Measurements from ENCODE around the gene BPHL.
A peak's percentile ranks its signal among the peaks of the same experiment; 100 is the strongest.
"Not testable (repeated sequence)": the region's sequence is repeated elsewhere in the genome, so short reads cannot be mapped to it uniquely, and the experiment has no call there.

BPHL gene

GRCh38 chr6:3156184-3157130, 37.9 kb downstream of the BPHL start:
- DNase-seq (ENCODE audit: low read depth): not testable (repeated sequence)

- DNase-seq (ENCODE audit: low read depth): peak; percentile 83
These were observed 38.8 kb downstream of the BPHL start, which contains the start of gene TUBB2A for GRCh38 chr6:3157131-3157933. Gene TUBB2A (minus strand): TSS chr6:3157544. CDS start chr6:3157463, 81 bp downstream.

GRCh38 chr6:3159805-3160781, 41.6 kb downstream of the BPHL start:
- DNase-seq (ENCODE audit: low read depth): peak; percentile 74

GRCh38 chr6:3162067-3162497, 43.6 kb downstream of the BPHL start:
- DNase-seq (ENCODE audit: low read depth): no peak

GRCh38 chr6:3162565-3163247, 44.2 kb downstream of the BPHL start:
- DNase-seq (ENCODE audit: low read depth): no peak

- no peak for DNase-seq (ENCODE audit: low read depth)
These were observed 44.7 kb downstream of the BPHL start for GRCh38 chr6:3163248-3163594.

- DNase-seq (ENCODE audit: low read depth): no peak
These were observed 45.9 kb downstream of the BPHL start for GRCh38 chr6:3164388-3164787.

GRCh38 chr6:3165631-3166534, 47.4 kb downstream of the BPHL start:
- DNase-seq (ENCODE audit: low read depth): no peak

GRCh38 chr6:3166535-3167225, 48.2 kb downstream of the BPHL start:
- DNase-seq (ENCODE audit: low read depth): not testable (repeated sequence)

- not testable (repeated sequence) for DNase-seq (ENCODE audit: low read depth)
These were observed 49.5 kb downstream of the BPHL start for GRCh38 chr6:3168046-3168445.

GRCh38 chr6:3170676-3171075, 52.2 kb downstream of the BPHL start:
- DNase-seq (ENCODE audit: low read depth): not testable (repeated sequence)

- not testable (repeated sequence) for DNase-seq (ENCODE audit: low read depth)
These were observed 53.0 kb downstream of the BPHL start for GRCh38 chr6:3171313-3172175.

- DNase-seq (ENCODE audit: low read depth): not testable (repeated sequence)
These were observed 54.3 kb downstream of the BPHL start for GRCh38 chr6:3172789-3173188.

GRCh38 chr6:3173636-3174089, 55.2 kb downstream of the BPHL start:
- DNase-seq (ENCODE audit: low read depth): not testable (repeated sequence)

- no peak for DNase-seq (ENCODE audit: low read depth)
These were observed 57.3 kb downstream of the BPHL start for GRCh38 chr6:3175715-3176402.

- no peak for DNase-seq (ENCODE audit: low read depth)
These were observed 58.2 kb downstream of the BPHL start for GRCh38 chr6:3176562-3177355.

- DNase-seq (ENCODE audit: low read depth): not testable (repeated sequence)
These were observed 60.2 kb downstream of the BPHL start for GRCh38 chr6:3178666-3179065.

Measured in stimulated activated CD4-positive, alpha-beta T cell treated with anti-CD3 and anti-CD28 coated beads, Interleukin-2, amount 100 ng/mL, for 4 hours (primary cell).